GM20000 (cell line): Measurements from ENCODE around the gene DIP2C.

ENCODE experiments used
- DNase-seq: peaks from one replicate; pipeline ENCODE4 v3.0.0; 2012; ENCODE audit warnings: low spot score
- CTCF ChIP-seq: IDR thresholded peaks from 2 replicates; pipeline ENCODE4 v1.5.1; 2012; ENCODE audit warnings: mild to moderate bottlenecking, control low read depth; ENCODE audit errors: extremely low read depth, missing control alignments

DIP2C gene

GRCh38 chr10:530717-531116 lies 158.8 kb downstream of the DIP2C start:
- no peak for DNase-seq
- no peak for TF ChIP-seq CTCF

DNA sequence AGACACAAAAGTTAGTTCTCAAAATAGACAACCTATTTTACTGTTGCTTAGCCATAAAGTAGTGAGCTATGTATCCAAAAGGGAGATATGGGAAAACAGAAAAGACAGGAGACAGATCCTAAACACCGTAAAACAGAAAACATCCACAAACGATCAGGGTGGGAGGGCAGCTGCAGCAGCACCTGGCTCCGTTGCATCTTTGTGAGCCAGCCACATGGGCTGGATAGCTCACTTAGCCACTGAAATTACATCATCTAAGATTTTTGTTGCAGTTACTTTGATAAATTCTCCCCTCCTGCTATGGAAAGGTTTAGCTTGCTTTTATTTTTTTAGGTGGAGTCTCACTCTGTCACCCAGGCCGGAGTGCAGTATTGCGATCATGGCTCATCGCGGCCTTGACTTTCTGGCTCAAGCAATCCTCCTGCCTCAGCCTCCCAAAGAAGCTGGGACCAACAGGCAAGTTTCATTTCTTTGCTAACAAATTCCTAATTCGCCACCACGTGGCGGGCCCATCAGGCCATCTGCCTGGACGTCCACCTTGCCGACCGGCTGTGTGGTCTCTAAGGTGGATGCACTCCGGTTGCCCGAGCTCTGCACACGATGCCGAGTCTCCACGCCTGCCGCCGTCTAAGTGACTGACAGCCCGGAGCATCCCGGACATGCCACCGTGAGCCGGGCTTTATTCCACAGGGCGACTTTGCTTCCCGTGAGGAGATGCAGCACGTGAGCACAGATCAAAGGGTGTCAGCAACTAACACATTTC lies 159.8 kb downstream of the DIP2C start:
- DNase-seq = no peak
- TF ChIP-seq CTCF = no peak

DNA sequence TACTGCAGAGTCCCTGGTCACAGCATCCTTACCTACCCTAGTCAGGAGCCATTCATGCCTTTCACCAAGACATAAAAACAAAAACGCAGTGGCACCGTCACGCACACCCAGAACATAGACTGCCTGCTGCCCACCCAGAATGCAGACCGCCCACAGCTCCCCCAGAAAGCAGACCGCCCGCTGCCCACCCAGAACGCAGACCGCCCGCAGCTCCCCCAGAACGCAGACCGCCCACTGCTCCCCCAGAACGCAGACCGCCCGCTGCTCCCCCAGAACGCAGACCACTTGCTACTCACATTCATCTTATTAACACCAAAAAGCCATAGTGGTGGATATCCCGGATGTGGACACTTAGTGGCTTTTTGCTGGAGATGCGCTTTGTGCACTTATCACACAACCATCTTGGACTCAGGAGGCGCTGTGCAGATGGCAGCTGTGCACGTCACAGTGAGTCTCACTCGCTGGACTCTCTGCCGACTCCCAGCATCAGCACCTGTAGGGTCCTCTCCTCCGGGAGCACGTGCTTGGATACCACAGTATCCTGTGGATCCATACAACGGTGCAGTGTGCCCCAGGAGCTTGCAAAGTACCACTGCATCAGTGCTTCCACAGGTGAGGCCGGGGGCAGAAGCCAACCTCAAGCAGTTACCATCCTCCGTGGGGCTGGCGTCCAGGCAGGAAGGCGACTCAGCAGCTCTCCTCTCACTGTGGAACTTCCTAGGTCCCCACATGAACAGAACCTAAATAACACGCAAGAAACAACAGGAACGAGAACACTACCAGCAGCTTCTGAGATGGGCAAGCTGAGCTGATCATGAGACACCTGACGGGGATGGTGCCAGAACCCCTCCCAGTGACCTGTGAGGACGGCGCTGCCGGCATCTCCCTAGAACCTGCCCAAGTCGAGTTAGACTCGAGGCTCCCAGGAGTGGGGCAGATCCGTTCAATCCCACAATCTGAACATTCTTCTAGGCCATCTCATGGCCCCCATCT lies 161.0 kb downstream of the DIP2C start:
- no peak for DNase-seq
- no peak for TF ChIP-seq CTCF

- no peak for TF ChIP-seq CTCF
- DNase-seq = no peak
Observed at GRCh38 chr10:527416-527815, 162.1 kb downstream of the DIP2C start.

DNA sequence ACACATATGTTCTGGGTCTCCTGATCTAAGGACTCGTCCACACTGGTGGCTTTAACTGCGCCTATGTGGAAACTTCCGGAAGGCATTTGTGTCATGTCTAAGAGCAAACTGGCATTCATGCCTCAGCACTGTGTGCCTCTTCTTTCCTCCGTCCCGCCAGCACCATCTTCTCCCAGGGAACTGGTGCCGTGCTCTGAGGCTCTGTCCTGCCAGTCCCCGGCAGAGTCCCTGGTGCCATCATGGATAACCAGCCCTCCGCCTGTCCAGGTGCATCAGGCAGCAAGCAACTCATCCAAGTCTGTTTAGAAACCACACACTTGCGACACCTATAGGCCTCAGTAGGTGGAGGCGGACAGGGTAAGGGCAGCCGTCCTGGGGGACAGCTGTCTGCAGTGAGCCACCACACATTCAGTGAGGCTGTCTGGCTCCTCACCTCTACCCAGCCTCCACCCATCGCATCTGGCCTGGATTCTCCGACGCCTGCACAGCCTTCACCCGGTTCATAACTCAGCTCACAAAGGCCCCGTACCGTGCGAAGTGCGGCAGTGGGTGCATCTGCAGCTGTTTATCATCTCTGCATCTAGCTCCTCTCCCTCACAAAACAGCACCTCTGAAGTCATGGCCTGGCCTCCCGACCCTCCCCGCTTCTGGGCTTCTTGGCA lies 162.7 kb downstream of the DIP2C start:
- DNase-seq = no peak
- no peak for TF ChIP-seq CTCF

DNA sequence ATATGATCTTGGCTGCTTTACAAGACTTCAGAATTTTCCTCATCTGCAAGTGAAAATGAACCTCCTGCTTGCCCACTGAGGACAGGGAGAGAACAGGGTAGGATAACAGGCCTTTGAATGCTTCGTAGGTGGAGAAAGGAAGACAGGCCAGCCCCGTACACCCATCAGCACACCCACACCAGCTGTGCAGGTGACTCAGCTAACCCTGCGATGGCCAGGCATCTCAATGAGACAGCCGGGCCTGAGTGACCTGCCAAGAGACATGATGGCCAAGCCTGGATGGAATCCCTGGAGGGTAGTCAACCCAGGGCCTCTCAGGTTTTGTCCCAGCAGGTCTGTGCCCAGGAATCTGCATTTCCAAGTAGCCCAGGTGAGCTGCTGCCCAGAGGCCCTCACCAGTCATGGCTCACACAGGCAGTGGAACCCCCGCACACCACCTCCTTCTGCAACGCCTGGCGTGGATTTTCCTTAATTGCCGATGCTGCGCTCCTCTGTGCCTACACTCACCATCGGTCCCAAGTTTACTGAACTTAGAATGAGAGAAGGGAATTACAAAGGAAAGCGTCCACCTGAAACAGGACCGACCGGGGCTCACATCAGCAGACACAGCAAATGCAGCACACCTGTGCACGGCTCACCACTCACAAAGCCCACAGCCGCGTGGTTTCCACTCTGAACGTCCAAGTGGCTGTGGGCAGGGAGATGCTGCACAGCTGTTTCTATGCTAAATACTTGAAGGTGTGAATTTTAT lies 163.7 kb downstream of the DIP2C start:
- TF ChIP-seq CTCF = no peak
- DNase-seq = no peak
